NB4 (cell line): ENCODE results near the gene TGM3.

ENCODE experiments used
- DNase-seq: peaks from one replicate; pipeline ENCODE4 v3.0.0; 2010; ENCODE audit warnings: low read depth
- H3K4me3 ChIP-seq: one replicate; pipeline ENCODE4 v1.5.1; 2011; ENCODE audit warnings: mild to moderate bottlenecking, low read depth, low read length, moderate library complexity
- CTCF ChIP-seq: IDR thresholded peaks from one replicate; pipeline ENCODE4 v1.5.1; 2012; ENCODE audit warnings: low read depth, low read length
- MAX ChIP-seq: IDR thresholded peaks from 2 replicates; pipeline ENCODE4 v1.6.1; 2011; ENCODE audit warnings: low read depth, low read length
- MYC ChIP-seq: IDR thresholded peaks from 2 replicates; pipeline ENCODE4 v1.6.1; 2011; ENCODE audit warnings: low read depth, low read length
- POLR2A ChIP-seq: IDR thresholded peaks from 2 replicates; pipeline ENCODE4 v1.6.1; 2011; ENCODE audit warnings: mild to moderate bottlenecking; ENCODE audit not compliant: insufficient read length; ENCODE audit errors: extremely low read depth

TGM3 gene

GRCh38 chr20:2296524-2297356 lies 939 bp downstream of the TGM3 start:
- DNase-seq: peak; percentile 42
- TF ChIP-seq POLR2A (no peak), MAX (no peak), CTCF (no peak)
- H3K4me3 ChIP-seq: no peak overlapping the region

- DNase-seq: no peak
- H3K4me3 ChIP-seq: no peak overlapping the region
- no peak for TF ChIP-seq MYC
- TF ChIP-seq POLR2A: no peak
- TF ChIP-seq MAX: no peak
- no peak for TF ChIP-seq CTCF
These were observed 1.5 kb downstream of the TGM3 start for GRCh38 chr20:2297357-2297728.

GRCh38 chr20:2298116-2298515 lies 2.3 kb downstream of the TGM3 start:
- TF ChIP-seq MAX (no peak), MYC (no peak), POLR2A (no peak), CTCF (no peak)
- DNase-seq: no peak
- no peak overlapping the region for H3K4me3 ChIP-seq

- no peak for DNase-seq
- no peak overlapping the region for H3K4me3 ChIP-seq
- TF ChIP-seq MAX (no peak), CTCF (no peak), POLR2A (no peak), MYC (no peak)
These were observed 2.9 kb downstream of the TGM3 start for GRCh38 chr20:2298701-2299100.

- peak; percentile 95 for DNase-seq
- no peak overlapping the region for H3K4me3 ChIP-seq
- TF ChIP-seq POLR2A (peak; percentile 25), CTCF (no peak), MYC (peak; percentile 93), MAX (peak; percentile 97)
These were observed 3.5 kb downstream of the TGM3 start for GRCh38 chr20:2299301-2299700.
